Epithelial cell of prostate (primary cell): ENCODE results near the gene KIAA1549.
A peak's percentile ranks its signal among the peaks of the same experiment; 100 is the strongest.

Source experiments
- DNase-seq: peaks from one replicate; pipeline ENCODE4 v3.0.0-alpha.2; 2011; ENCODE audit warnings: low read depth, low spot score
- H3K27ac ChIP-seq: fragments of 450-650 bp; 2 replicates; pipeline ENCODE4 v1.5.1; 2017; ENCODE audit warnings: mild to moderate bottlenecking

Gene KIAA1549

DNA sequence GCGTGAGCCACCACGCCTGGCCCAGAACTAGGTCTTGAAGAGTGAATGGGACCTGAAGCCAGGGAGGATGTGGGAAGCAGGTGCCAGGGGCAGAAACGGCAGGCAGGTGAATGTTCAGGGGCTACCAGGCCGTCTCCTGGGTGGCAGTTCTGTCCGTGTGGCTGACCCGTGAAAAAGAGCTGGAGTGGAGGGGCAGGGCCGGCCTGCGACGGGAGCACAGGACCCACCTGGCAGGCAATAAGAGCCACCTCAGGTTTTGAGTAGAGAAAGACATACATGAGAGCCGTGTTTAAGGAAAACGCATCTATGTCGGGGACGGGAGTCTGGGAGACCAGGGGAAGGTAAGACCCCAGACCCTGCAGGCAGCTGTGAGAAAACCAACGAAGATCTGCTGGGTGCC is 112.5 kb downstream of the KIAA1549 start:
- no peak for DNase-seq
- no peak overlapping the region for H3K27ac ChIP-seq

DNA sequence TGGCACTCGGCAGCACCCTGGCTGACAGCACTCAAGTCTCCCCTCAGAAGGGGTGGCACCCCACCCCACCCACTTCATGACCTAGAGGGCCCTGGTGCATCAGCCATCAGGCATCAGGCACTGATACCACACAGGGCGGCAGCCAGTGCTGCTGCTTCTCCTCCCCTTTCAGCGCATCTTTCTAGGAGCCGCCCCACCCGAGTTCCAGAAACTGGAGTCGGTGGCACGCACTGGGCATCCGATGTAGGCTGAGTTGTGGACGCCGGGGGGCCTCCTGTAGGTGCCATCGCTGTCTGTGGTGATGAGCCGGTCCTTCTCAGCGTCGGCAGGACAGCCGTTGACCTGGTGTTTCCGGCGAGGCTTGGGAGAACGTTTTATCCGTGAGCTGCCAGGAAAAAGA is 113.4 kb downstream of the KIAA1549 start:
- H3K27ac ChIP-seq: no peak overlapping the region
- DNase-seq: no peak

DNA sequence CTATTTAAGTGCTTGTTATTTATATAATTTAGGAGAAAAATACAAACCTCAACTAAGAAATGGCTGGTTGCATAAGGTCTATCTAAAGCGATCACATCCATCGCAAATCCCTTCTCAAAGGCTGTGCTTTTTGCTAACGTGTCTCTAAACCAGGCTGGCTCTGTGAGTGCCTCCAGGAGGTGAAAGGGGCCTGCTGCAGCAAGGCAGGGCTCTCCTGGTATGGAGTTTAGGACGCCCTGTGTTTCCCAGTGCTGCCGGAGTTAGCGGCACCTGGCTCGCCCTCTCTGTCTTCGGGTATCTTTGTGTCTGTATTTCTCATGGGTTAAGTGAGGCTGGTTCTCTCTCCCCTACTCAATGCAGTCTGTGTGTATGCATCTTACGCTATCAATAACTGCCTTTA is 114.8 kb downstream of the KIAA1549 start:
- H3K27ac ChIP-seq: no peak overlapping the region
- DNase-seq: no peak

DNA sequence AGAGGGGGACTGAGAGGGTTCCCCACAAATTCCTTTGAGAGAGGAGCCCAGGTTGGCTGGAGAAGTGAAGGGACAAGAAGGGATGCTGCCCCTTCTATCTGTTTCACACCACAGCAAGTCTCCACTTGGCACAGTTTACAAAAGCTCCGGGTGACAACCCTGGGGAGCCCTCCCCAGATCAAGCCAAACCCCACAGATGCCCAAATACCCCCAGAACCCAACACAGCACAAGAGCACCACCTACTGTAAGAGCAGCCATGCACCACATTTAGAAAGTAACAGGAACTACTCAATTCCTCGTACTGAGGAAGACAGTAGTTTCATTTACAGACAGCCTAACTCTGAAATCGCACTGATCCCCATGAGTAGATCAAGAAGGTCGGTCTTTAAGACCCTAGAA is 115.3 kb downstream of the KIAA1549 start:
- no peak overlapping the region for H3K27ac ChIP-seq
- DNase-seq: no peak

DNA sequence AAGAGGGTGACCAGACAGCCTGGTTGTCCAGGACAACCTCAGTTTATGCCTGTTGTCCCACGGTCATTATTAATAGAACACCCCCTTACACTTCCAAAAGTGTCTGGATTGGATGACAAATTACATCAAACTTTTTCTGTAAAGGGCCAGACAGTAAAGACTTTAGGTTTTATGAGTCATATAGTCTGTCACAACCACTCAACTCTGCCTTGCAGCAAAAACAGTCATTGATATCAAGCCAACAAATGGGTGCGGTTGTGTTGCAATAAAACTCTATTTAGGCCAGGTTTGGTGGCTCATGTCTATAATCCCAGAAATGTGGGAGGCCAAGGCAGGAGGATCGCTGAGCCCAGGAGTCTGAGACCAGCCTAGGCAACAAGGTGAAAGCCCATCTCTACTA is 116.5 kb downstream of the KIAA1549 start:
- H3K27ac ChIP-seq: peak overlapping the region; percentile 20
- DNase-seq: peak; percentile 74

DNA sequence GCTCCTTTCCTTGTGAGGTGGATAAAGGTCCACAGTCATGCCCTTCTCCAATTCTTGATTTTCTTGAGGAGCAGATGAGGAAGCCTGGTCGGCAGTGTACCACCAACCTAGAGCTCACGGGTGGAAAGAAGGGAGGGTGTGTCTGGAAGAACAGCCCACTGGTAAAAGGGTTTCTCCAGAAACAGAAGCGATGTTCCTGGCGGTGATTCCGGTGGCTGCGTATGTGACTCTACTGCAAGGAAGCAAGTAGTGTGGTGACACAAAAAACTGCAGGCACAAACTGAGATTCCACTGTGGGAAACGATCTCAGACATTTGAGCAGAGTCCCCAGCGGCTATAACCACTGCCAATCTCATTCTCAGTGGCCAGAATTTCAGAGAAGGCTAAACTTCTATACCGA is 117.3 kb downstream of the KIAA1549 start:
- DNase-seq: no peak

DNA sequence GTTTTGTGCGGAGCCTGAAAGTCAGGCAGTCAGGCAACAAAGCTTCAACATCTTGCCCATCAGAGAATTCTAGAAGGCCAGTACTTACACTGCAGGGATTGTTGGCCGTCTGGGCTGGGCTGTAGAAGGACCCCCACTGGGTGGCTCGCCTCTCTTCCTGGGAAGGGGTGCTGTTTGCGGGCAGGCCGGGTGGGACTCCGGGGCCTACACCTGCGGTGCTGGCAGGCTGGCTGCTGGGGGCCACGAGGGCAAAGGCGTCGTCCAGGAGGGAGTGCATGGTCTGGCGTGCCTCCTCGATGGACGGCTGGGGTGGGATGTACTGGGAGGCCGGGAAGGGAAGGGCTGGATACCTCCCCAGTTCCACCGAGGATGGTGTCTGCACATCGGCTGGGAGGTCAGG is 120.1 kb downstream of the KIAA1549 start:
- no peak for DNase-seq
- no peak overlapping the region for H3K27ac ChIP-seq

More for the DNA sequence above, 117.3 kb downstream of the KIAA1549 start:
- no peak overlapping the region for H3K27ac ChIP-seq

DNA sequence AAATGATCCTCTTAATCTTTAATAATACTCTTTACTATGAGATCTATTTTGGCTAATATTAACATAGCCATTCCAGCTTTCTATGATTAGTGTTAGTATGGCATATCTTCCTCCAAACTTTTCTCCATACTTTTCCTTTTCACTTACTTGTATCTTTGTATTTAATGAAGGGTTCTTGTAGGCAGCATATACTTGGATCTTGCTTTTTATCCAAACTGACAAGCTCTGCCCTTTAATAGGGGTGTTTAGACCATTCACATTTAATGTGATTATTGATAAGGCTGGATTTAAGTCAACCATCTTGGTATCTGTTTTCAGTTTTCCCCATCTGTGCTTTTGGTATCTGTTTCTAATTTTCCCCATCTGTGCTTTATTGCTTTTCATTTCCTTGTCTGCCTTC is 123.5 kb downstream of the KIAA1549 start:
- DNase-seq: no peak
- no peak overlapping the region for H3K27ac ChIP-seq

DNA sequence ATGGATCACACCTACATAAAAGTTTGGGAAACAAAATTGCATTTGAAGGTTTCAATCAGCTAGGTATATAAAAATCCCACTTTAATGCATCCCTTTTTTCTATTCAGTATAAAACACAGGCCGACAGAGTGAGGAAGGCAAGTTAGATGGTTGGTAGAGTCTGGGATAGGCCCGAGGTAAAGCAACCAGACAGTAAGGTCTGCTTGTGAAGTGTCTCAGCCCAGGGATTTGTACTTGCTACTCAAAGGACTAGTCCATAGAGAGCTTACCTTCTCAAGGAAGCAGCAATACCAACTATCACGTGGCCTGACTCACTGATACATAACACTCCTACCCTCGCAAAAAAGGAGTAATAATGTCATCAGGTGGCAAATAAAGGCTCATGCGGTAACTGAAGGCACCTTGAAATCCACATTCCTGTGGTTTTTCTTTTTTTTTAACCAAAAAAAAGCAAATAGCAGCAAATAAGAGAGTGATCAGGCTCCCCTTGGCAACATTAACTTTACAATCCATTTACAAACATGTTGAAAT is 127.0 kb downstream of the KIAA1549 start:
- no peak overlapping the region for H3K27ac ChIP-seq
- DNase-seq: peak; percentile 22

DNA sequence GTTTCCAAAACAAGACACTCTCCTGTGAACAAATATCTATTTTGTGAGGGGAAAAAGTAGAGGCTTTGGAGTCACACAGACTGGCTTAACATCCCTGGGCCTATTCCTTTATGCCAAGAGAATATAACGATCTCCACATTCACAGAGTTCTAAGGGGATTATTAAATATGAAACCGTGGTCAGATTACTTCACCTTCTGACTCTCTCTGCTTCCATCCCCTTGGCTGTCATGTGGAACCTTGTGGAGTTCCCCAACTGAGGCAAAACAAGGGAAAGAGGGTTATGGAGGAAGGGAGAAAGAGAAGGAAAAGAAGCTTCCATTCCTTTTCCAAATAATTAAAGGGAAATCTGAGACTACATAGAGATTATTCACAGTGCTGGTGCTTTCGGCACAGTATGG is 127.7 kb downstream of the KIAA1549 start:
- DNase-seq: no peak
- H3K27ac ChIP-seq: no peak overlapping the region

DNA sequence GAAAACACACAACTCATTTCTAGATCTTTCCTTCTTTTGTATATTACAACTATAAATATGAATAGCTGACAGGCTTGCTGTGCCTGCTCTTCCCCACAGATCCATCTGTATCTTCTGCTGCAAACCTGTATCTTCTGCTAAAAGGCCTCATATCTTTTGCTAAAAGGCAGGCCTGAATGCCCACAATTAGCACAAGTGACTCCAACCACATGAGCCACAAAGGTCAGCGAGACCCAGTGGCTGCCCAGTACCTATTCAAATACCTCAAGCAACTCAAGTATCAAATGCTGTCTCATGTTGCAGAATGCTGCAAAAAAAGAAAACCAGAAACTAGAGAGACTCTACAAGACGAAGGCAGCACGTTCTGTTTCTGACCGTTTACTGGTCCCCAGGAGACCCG is 128.7 kb downstream of the KIAA1549 start:
- H3K27ac ChIP-seq: no peak overlapping the region
- DNase-seq: no peak

DNA sequence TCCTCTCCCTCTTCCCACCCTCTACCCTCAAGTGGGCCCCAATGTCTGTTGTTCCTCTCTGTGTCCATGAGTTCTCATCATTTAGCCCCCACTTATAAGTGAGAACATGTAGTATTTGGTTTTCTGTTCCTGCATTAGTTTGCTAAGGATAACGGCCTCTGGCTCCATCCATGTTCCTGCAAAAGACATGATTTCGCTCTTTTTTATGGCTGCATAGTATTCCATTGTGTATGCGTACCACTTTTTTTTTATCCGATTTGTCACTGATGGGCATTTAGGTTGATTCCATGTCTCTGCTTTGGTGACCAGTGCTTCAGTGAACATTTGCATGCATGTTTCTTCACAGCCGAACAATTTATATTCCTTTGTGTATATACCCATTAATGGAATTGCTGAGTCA is 131.5 kb downstream of the KIAA1549 start:
- DNase-seq: no peak
- H3K27ac ChIP-seq: no peak overlapping the region

DNA sequence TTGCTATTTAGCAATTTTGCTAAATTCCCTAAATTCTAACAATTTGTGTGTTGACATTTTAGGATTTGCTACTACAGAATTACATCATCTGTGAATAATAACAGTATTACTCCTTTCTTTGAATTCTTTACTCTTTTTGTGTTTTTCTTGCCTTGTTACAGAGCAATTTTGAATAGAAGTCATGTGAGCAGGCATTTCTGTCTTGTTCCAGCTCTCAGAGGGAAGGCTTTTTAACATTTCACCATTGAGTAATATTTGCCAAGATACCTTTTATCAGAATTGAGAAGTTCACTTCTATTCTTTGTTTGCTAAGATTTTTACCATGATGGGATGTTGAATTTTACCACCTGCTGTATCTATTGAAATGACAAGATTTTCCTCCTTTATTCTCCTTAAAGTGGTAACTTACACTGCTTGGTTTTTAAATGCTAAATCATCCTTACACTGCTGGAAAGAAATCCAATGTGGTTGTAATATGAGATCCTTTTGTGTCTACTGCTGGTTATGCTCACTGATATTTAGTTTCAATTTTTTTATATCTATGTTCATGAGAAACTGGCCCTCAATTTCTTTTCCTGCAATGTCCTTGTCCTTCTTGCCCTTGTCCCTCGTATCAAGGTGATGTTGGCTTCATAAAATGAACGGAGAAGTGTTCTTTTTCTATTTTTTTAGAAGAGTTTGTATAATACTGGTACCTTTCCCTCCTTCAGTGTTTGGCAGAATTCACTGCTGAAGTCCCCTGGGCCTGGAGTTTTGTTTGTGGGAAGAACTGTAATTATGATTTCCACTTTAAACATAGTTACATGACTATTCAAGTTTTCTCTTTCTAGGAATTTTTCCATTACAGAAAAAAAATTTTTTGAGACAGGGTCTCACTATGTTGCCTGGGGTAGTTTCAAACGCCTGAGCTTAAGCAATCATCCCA is 132.9 kb downstream of the KIAA1549 start:
- no peak overlapping the region for H3K27ac ChIP-seq
- no peak for DNase-seq

DNA sequence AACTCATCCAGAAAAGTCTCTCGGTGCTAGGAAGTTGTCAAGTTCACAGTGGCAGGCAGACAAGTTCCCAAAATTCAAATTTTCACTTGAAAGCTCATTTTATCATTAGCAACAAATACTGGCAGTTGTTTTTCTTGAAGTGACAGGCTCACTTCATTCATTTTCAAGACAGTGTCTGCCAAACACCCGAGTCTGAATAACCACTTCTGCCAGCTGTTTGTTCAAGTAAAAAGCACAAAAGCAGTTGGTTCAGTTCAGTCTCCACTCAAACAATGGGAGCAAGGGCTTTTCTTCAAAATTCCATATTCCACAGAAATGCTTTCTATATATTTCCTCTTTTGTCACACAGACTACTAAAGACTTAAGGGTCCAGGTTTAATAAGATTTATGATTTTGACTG is 135.5 kb downstream of the KIAA1549 start:
- no peak for DNase-seq
- no peak overlapping the region for H3K27ac ChIP-seq

DNA sequence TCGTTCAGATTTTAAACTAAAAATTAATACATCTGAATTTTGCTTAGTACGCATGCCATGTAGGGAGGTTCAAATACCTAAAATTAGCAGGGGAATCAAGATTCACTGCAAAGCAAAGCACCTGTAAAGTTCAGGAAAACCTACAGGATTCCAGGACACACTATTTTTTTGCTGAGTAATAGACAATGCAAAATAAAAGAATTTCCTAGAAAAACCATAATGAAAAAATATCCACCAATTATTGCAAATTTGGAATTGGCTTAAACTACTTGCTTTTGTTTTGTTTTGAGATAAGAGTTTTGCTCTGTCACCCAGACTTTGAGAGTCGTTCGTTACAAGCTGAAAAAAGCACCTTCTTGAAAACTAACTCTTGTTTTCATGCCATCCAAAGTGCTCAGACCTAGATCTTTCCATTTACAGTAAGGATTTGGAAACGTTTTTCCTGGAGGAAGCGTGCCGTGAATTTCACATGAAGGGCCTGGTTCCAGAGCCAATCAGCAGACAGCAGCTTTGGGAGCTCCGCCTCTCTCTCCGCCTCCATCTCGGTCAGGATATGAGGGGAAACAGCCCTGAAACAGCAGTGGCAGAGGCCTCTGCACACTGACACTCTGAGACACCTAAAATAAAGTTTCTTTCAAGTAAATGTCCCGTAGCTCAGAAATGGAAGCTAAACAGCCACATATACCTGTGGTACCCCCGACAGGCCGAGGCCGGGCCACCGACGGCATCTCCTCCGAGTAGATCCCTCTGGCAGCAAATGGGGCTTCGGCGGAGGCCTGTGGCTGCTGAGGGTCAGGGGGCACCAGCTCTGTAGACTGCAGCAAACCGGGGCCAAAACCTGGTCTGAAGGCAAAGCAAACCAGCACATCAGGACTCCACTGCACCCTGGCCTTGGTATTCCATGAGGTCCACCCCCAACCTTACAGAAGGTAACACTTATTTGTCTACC is 137.3 kb downstream of the KIAA1549 start:
- no peak overlapping the region for H3K27ac ChIP-seq
- no peak for DNase-seq

DNA sequence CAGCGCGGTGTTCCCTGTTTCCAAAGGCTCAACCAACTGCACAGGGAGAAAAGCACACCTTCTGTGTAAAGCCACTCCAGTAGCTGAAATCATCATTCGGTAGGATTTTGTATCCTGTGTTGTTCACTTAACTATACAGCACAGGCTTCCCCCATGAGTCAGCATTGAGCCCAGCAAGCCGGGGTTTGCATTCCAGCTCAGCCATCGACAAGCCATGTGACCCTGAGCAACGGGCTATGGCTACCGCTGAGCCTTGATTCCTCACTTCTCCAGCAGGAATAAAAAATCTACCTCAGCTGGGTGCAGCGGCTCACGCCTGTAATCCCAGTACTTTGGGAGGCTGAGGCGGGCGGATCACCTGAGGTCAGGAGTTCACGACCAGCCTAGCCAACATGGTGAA is 139.1 kb downstream of the KIAA1549 start:
- H3K27ac ChIP-seq: no peak overlapping the region
- no peak for DNase-seq

DNA sequence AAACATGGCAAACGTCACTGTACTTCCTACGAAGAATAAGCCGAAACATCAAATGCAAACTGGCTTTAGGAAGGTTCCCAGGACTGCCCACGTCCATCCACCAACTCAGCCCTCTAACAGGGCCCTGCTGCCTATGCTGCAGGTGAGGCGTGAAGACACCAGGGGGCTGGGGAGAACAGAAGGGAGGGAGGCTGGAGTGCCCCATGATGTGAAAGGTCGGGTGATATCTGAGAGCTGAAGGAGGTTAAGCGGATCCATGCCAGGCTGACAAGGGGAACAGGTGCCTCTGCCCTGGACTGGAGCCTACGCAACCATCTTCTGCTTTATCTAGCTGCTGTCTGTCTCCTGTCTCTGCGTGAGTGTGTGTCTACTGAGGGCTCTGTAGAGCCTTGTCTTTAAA is 143.0 kb downstream of the KIAA1549 start:
- H3K27ac ChIP-seq: no peak overlapping the region
- no peak for DNase-seq

DNA sequence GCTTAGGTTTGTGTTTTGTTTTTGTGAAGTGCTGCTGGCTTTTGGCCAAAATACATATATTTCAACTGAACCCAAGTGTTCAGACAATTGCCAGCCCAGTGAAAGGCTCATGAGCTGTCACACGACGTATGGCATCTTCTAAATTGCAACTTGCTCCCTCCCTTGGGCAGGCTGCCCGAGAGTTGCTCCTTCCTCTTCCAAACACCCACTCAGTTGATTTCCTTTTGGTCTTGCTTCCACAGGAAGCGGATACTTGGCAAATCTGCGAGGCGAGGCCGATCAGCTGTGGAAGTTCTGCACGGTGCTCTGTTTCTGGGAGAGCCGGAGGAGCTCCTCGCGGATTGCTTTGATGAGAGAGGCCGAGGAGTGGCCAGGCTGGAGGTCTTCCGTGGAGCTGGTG is 143.6 kb downstream of the KIAA1549 start:
- H3K27ac ChIP-seq: no peak overlapping the region
- DNase-seq: no peak

DNA sequence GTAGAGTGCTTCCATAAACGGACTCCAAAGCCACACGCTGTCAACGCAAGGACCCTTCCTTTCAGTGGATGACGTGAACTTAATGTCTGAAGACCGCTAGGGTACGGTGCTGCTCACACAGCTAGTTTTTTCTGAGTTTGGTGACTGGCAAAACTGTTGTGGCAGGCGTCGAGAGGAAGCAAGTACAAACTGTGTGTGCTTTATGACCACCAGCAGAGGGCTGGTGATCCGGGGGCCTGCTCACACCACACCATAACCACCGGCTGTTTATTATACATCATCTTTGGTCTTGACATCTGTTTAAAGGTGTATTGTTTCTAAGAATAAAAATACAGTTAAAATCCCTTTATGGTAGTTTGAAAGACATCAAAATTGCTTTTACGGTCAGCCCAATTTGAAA is 146.1 kb downstream of the KIAA1549 start:
- no peak for DNase-seq
- H3K27ac ChIP-seq: no peak overlapping the region

DNA sequence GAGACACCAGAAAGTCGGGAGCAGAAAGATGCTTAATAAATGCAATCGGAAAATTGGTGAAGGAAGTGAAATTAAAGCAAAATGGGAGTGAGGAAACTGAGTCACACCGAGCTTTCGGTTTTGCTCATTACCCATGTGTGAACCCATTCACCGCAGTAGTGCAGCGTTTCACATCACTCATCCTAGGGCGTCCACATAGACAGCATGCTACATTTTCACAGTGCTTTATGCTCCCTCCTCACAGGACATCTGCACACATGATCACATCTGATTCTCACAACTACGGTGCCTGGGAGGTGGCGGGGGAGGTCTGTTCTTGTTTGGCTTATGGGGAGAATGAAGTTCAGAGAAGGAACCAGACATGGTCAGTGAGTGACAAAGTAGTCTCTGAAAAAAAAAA is 146.6 kb downstream of the KIAA1549 start:
- DNase-seq: no peak
- no peak overlapping the region for H3K27ac ChIP-seq

DNA sequence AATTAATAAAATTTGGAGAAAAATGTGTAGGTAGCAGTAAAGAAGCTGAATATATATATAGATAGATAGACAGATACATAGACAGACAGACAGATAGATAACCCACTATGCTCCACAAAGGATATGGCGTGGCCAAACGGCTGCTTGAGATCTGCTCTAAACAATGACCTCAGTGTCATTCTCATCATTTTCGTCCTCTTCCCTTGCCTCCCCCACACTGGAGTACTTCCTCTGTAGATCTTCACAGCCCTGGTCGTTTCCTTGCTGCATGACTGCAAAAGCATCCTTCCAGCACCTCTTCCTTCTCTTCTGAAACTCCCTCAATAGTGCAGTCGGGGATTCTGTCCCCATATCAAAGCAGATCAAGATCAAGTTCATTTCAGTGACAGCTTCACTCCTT is 147.6 kb downstream of the KIAA1549 start:
- no peak overlapping the region for H3K27ac ChIP-seq
- DNase-seq: no peak
